Activated CD8-positive, alpha-beta T cell treated with anti-CD3 and anti-CD28 coated beads for 36 hours (primary cell): ENCODE results near the gene SPPL2B. TPM values are rescaled to one million over a fixed set of nuclear protein-coding genes. Genes with fewer than 3 reads are reported as not detected.

Source experiments
- ATAC-seq: fragments of 200-7000 bp; cut with Tn5 transposase; one replicate; pipeline ENCODE4 v1.10.0; 2021; ENCODE audit warnings: mild to moderate bottlenecking, moderate library complexity
- CTCF ChIA-PET: fragments of 350-600 bp; sonication (Branson Sonifier 250); formaldehyde crosslinking; loops from one replicate; lab custom pipeline; 2021; ENCODE audit warnings: antibody characterized with exemption; lab: Charles Lee
- POLR2A ChIA-PET: fragments of 350-600 bp; sonication (Branson Sonifier 250); formaldehyde crosslinking; loops from one replicate; lab custom pipeline; 2021; ENCODE audit warnings: antibody characterized with exemption; lab: Charles Lee
- DNase-seq: peaks from one replicate; pipeline ENCODE4 v3.0.0-alpha.2; 2020
- H3K27ac Mint-ChIP-seq: one replicate; pipeline ENCODE4 v1.8.0; 2021; ENCODE audit warnings: mild to moderate bottlenecking, mixed read lengths
- H3K27me3 Mint-ChIP-seq: one replicate; pipeline ENCODE4 v1.8.0; 2021; ENCODE audit warnings: mixed read lengths
- H3K36me3 Mint-ChIP-seq: one replicate; pipeline ENCODE4 v1.8.0; 2021; ENCODE audit warnings: low read depth, mixed read lengths
- H3K4me1 Mint-ChIP-seq: one replicate; pipeline ENCODE4 v1.8.0; 2021; ENCODE audit warnings: low read depth, mixed read lengths
- H3K4me3 Mint-ChIP-seq: one replicate; pipeline ENCODE4 v1.8.0; 2021; ENCODE audit warnings: mild to moderate bottlenecking, moderate library complexity, mixed read lengths
- H3K9me3 Mint-ChIP-seq: one replicate; pipeline ENCODE4 v1.8.0; 2021; ENCODE audit warnings: mixed read lengths
- CTCF ChIP-seq: fragments of 200-600 bp; IDR thresholded peaks from one replicate; pipeline ENCODE4 v1.8.0; 2022; ENCODE audit warnings: antibody characterized with exemption, mild to moderate bottlenecking
- intact Hi-C: fragments of 100-400 bp; cut with micrococcal nuclease; formaldehyde crosslinking; loops from one replicate; pipeline ENCODE4 v1.10.0; 2022
- total RNA-seq, 2 experiments: library from RNA; stranded (reverse); gene quantifications; one replicate each; pipeline ENCODE4 v1.2.3, GENCODE V29; 2021

The SPPL2B gene
- total RNA-seq, 2 experiments from 2014 or later: 52.8 to 54.3 TPM

GRCh38 chr19:2306971-2307370 lies 21.5 kb upstream of the SPPL2B start:
- intact Hi-C loops: no loop called here
- DNase-seq (no peak), ATAC-seq (no peak)
- ChIA-PET CTCF (interaction anchor here (1.0 kb wide), 1 partner anchor 45 kb away, joined by 3 read pairs; no protein-coding TSS in a partner anchor), POLR2A (no interaction called here)
- Mint-ChIP-seq H3K36me3 (no peaks in the 10 kb centered on the region), H3K4me3 (no peak overlapping the region), H3K27ac (no peak overlapping the region), H3K9me3 (no peaks in the 10 kb centered on the region), H3K4me1 (peaks cover 9% of the 10 kb centered on the region), H3K27me3 (peaks cover 51% of the 10 kb centered on the region)
- TF ChIP-seq CTCF: no peak

GRCh38 chr19:2307518-2308012 lies 20.9 kb upstream of the SPPL2B start:
- Mint-ChIP-seq H3K27me3 (peaks cover 51% of the 10 kb centered on the region), H3K9me3 (no peaks in the 10 kb centered on the region), H3K36me3 (no peaks in the 10 kb centered on the region), H3K27ac (no peak overlapping the region), H3K4me3 (no peak overlapping the region), H3K4me1 (peaks cover 9% of the 10 kb centered on the region)
- intact Hi-C loops: no loop called here
- ChIA-PET CTCF (no interaction called here), POLR2A (no interaction called here)
- DNase-seq: no peak
- no peak for ATAC-seq
- no peak for TF ChIP-seq CTCF

GRCh38 chr19:2308114-2308556 lies 20.3 kb upstream of the SPPL2B start, which contains the start of gene LINGO3:
Gene LINGO3 (minus strand): TSS chr19:2308154. CDS start chr19:2291776, 16,378 bp downstream.
- ATAC-seq (no peak), DNase-seq (no peak)
- Mint-ChIP-seq H3K4me3 (no peak within 1 kb of the TSS), H3K27ac (no peak within 1 kb of the TSS), H3K9me3 (no peaks in the 10 kb centered on the region), H3K36me3 (no peaks in the 10 kb centered on the region), H3K4me1 (peaks cover 5% of the 10 kb centered on the region), H3K27me3 (peaks cover 49% of the 10 kb centered on the region)
- intact Hi-C loops: no loop called here
- POLR2A ChIA-PET: no interaction called here
- TF ChIP-seq CTCF: no peak
- CTCF ChIA-PET: no interaction called here

GRCh38 chr19:2309734-2310362 lies 18.6 kb upstream of the SPPL2B start:
- no peak overlapping the region for H3K4me3 Mint-ChIP-seq
- no peak for ATAC-seq
- intact Hi-C loops: no loop called here
- POLR2A ChIA-PET: no interaction called here
- CTCF ChIA-PET: no interaction called here
- H3K4me1 Mint-ChIP-seq: peaks cover 2% of the 10 kb centered on the region
- no peak for TF ChIP-seq CTCF
- peaks cover 45% of the 10 kb centered on the region for H3K27me3 Mint-ChIP-seq
- H3K36me3 Mint-ChIP-seq: peaks cover 2% of the 10 kb centered on the region
- no peak for DNase-seq
- peaks cover 4% of the 10 kb centered on the region for H3K9me3 Mint-ChIP-seq
- H3K27ac Mint-ChIP-seq: no peak overlapping the region

- Mint-ChIP-seq H3K27me3 (peaks cover 39% of the 10 kb centered on the region), H3K4me3 (no peak overlapping the region), H3K4me1 (peaks cover 2% of the 10 kb centered on the region), H3K9me3 (peaks cover 13% of the 10 kb centered on the region), H3K27ac (no peak overlapping the region), H3K36me3 (peaks cover 5% of the 10 kb centered on the region)
- ChIA-PET POLR2A (no interaction called here), CTCF (no interaction called here)
- DNase-seq (no peak), ATAC-seq (no peak)
- no peak for TF ChIP-seq CTCF
- intact Hi-C loops: no loop called here
Observed at GRCh38 chr19:2311093-2311492, 17.4 kb upstream of the SPPL2B start.
